Effector CD8-positive, alpha-beta T cell (primary cell): ENCODE results near the gene SPDYE17.
A peak's percentile ranks its signal among the peaks of the same experiment; 100 is the strongest.
"Not testable (repeated sequence)": the region's sequence is repeated elsewhere in the genome, so short reads cannot be mapped to it uniquely, and the experiment has no call there.

Experiments used
- DNase-seq: peaks from one replicate; lab custom pipeline; 2025; lab: John Stamatoyannopoulos, UW

SPDYE17 gene

GRCh38 chr7:76998764-76999450 lies 33.3 kb downstream of the SPDYE17 start:
- DNase-seq = peak; percentile 4

DNA sequence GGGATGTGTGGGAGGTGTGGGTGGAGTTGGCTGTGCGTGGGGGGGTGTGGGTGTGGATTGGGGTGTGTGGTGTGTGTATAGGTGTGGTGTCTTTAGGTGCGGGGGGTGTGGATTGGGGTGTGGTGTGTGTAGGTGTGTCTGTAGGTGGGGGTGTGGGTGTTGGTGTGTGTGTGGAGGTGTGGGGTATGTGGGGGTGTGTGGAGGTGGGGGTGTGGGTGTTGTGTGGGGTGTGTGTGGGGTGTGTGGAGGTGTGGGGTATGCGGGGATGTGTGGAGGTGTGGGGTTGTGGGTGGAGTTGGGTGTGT lies 33.9 kb downstream of the SPDYE17 start:
- no peak for DNase-seq

GRCh38 chr7:76997381-76998284 lies 34.5 kb downstream of the SPDYE17 start:
- DNase-seq = no peak

DNA sequence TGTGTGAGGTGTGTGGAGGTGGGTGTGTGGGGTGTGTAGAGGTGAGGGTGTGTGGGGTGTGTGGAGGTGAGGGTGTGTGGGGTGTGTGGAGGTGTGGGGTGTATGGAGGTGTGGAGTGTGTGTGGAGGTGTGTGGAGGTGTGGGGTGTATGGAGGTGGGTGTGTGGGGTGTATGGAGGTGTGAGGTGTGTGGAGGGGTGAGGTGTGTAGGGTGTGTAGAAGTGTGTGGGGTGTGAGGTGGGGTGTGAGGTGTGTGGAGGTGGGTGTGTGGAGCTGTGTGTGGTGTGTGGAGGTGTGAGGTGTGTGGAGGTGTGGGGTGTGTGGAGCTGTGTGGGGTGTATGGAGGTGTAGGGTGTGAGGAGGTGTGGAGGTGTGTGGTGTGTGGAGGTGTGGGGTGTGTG lies 35.2 kb downstream of the SPDYE17 start:
- not testable (repeated sequence) for DNase-seq

DNA sequence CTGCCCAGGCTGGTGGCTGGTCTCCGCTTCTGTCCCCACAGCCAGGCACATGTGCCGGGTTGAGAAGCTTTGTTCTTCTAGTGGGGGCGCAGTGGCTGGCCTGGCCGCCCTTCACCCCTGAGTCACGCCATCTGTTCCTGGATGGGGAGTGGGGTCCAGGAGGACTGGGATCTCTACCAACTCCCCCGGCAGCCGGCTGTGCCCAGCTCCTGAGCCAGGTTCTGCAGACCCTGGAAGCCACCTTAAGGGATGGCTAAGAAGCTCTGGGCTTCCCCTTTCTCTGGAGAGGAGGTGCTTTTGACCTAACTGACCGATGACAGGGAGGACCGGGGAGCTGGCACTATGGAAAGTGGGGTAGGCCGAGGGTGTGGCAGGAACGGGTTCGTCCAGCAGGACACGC lies 37.9 kb downstream of the SPDYE17 start:
- DNase-seq = not testable (repeated sequence)

DNA sequence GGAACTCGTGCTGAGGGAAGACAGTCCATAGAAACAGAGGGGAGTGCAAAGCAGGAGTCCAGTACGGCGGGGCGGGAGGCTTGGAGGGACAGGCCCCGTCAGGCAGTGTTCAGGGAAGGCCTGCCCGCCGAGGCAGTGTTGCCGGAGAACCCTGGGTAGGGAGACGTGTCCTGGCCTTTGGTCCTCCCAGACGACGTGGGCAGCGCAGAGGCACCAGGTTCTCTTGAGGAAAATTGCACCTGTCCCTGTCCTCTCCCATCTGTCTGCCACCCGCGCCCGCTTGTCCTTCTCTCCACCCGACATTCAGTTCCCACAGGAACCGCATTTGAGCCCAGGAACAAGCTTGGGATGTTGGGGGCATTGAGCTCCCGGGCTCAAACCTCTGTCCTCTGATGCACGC lies 38.3 kb downstream of the SPDYE17 start:
- DNase-seq = not testable (repeated sequence)

GRCh38 chr7:76992871-76993270 lies 39.3 kb downstream of the SPDYE17 start:
- DNase-seq = not testable (repeated sequence)

DNA sequence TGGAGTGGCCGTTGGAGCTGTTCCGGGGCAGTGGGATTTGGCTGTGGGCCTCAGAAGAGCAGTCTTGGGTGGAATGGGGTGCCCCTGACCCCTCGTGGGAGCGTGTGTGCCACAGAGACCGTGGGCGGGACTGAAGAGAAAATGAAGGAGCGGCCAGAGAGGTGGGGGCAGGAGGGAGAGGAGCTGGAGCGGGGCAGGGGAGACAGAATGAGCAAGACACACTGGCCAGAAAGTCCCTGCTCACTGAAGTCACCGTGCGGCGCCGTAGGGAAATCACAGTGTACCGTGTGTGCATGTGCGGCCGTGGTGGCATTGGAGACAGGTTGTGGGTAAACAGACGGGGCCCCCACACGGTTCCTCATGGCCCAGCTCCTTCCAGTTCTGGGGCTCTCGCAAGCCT lies 40.0 kb downstream of the SPDYE17 start:
- DNase-seq = not testable (repeated sequence)

DNA sequence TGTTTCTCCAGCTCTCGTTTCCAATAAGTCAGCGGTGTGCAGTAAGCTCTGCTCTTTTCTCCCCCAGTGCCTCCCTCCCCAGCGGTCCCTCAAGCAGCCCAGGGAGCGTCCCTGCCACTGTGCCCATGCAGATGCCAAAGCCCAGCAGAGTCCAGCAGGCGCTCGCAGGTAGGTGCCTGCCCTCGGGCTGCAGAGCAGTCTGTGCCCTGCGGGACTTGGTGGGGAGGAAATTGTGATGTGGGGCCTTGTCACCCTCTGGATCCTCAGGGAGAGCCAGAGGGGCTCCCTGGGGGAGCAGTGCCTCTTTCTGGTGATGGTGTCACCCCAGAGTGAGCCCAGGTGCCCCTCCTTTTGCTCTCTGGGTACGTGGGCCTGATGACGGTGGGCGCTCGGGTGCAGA lies 42.0 kb downstream of the SPDYE17 start:
- not testable (repeated sequence) for DNase-seq

DNA sequence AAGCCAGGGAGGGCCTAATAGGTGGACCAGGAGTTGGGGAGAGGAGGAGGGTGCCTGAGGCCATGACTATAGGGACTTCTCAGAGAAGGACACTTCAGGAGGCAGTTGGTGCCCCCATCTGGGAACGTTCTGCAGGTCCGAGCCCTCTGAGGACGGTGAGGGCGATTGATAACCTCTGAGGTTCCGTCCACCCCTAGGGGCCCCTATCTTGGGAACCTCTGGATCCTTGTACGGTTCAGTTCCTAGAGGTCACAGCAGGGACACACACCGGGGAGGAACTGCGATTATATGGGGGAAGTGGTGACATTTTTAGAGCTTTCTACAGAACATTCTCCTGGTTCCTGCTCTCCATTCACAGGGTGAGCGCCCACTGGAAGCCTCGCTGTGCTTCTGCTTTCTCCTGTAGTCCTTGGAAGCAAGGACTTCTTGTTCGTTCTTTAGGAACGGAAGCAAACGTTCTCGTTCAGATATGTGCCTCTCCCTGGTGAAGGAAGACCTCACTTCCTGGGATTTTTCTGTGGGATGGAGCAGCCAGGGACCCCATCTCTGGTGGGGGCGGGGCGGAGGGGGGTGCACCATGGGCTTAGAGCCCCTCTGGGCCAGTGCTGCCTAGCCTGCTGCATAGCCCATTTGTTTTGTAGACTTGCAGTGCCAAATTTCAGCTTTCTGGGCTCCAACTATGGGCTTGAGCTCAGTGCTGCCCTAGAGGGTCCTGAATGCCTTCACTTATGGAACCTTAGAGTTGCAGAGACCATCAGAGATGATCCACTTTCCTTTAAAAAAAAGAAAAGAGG lies 46.0 kb downstream of the SPDYE17 start:
- DNase-seq = not testable (repeated sequence)

- DNase-seq = not testable (repeated sequence)
Observed at GRCh38 chr7:76984784-76985136, 47.4 kb downstream of the SPDYE17 start.

- not testable (repeated sequence) for DNase-seq
Observed at GRCh38 chr7:76983937-76984783, 48.0 kb downstream of the SPDYE17 start.

DNA sequence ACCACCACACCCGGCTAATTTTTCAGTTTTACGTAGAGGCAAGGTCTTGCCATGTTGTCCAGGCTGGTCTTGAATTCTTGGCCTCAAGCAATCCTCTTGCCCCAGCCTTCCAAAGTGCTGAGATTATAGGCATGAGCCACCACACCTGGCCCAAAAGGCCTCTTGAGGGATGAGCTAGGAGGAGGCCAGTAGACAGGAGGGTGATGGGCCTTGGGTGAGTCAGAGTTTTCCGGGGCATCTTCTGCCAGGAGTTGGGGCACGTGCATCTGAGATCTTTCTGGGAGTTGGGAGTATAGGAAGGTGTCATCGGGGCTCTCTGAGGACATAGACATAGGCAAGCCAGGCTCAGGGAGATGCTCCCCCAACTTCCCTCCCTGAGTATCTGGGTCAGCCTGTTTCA lies 48.8 kb downstream of the SPDYE17 start:
- DNase-seq = not testable (repeated sequence)

DNA sequence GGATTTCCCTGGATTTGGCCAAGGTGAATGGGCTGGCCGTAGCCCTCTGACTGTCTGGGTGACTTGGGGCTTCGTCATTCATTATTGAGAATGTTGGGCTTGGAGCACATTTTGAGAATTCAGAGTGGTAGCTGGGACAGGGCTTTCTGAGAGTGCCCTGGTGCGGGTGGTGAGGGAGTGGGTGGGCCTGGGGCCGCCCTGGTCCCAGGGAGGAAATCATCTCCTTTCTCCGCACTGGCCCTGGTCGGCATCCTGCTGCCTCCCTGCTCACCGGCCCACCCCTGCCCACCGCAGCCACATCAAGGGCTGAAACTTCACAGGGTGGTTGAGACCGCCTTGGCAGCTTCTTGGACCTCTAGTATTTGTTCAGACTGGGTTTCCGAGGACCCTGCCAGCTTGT lies 49.7 kb downstream of the SPDYE17 start:
- not testable (repeated sequence) for DNase-seq

GRCh38 chr7:76981187-76981970 lies 50.8 kb downstream of the SPDYE17 start:
- not testable (repeated sequence) for DNase-seq

DNA sequence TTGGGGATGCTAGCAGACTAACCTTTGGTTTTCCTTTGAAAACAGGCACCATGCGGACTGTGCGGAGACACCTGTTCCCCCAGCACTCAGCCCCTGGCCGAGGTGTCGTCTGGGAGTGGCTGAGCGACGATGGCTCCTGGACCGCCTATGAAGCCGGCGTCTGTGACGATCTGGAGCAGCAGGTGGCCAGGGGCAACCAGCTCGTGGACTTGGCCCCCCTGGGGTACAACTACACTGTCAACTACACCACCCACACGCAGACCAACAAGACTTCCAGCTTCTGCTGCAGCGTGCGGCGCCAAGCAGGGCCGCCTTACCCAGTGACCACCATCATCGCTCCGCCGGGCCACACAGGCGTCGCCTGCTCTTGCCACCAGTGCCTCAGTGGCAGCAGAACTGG lies 51.6 kb downstream of the SPDYE17 start:
- DNase-seq = not testable (repeated sequence)

GRCh38 chr7:76977761-76978367 lies 54.3 kb downstream of the SPDYE17 start:
- DNase-seq = not testable (repeated sequence)

DNA sequence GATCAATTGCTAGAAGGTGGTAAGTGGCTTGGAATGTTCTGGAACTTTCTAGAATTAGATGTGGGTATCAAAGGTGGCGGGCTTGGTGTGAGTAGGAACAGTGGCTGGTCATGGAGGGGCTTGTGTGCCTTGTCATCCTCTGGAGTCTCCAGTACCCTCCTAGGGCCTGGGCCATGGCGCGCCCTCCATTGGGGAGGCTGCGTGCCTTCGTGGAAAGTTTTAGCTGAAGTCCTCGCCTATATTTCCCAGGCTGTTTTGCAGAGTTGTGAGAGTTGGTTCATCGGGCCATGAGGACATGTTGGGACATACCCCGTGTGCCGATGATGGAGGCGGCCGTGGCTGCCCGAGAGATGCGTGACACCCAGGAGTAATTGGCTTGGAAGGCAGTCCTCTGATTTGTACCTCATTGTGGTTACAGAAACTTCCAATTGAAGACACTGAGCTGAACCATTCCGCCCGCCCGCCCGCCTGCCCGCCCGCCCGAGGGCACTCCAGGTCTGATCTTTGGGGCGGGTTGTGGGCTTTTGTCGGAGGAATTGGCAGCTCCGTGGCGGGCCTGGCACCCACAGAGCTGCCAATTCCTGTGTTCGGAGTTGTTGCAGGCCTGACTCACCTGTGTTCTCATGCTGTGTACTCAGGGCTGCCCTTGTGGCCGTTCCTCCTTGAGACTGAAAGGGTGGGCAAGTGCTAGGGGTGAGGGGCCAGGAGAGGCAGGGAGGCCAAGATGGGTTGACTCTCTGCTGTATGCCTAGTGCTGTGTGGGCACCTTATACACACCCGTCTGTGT lies 57.2 kb downstream of the SPDYE17 start:
- not testable (repeated sequence) for DNase-seq

GRCh38 chr7:76974336-76974735 lies 57.8 kb downstream of the SPDYE17 start:
- not testable (repeated sequence) for DNase-seq
